Left ventricle myocardium superior (tissue), 1 donor: Measurements from ENCODE around the gene OR4F6. TPM values are rescaled to one million over a fixed set of nuclear protein-coding genes. Genes with fewer than 3 reads are reported as not detected.

ENCODE experiments used
- total RNA-seq: library from RNA; stranded (reverse); fragmentation: NEBNext Ultra II Directional; extraction: Animal tissue kit (Norgen Biotek cat#: 25700); gene quantifications from one replicate; pipeline ENCODE4 v1.2.1, GENCODE V29; 2021
- donor health status: DM: no; HTN: yes; CAD: no; lungs with severe emphysema.

OR4F6 gene
- total RNA-seq, 1 donor from 2014 or later = not detected

Other genes starting within 250 kb of the OR4F6 start
- 48.7 TPM for gene TM2D3, start 151.1 kb upstream of the OR4F6 start, total RNA-seq
- gene TARS3, start 79.0 kb upstream of the OR4F6 start, total RNA-seq = 35.0 TPM
- not detected for gene OR4F15, start 8.7 kb downstream of the OR4F6 start, total RNA-seq